GM12892 (cell line): ENCODE measurements around the gene ITK.

Experiments used
- POLR2A ChIP-seq: IDR thresholded peaks from 2 replicates; pipeline ENCODE4 v1.6.1; 2011; ENCODE audit warnings: low read depth, low read length, control low read depth
- POLR2AphosphoS5 ChIP-seq: IDR thresholded peaks from 2 replicates; pipeline ENCODE4 v1.6.1; 2011; ENCODE audit warnings: low read depth, low read length, control low read depth
- TAF1 ChIP-seq: IDR thresholded peaks from 2 replicates; pipeline ENCODE4 v1.6.1; 2011; ENCODE audit warnings: low read depth, mild to moderate bottlenecking, control low read depth, low read length, borderline replicate concordance

DNA sequence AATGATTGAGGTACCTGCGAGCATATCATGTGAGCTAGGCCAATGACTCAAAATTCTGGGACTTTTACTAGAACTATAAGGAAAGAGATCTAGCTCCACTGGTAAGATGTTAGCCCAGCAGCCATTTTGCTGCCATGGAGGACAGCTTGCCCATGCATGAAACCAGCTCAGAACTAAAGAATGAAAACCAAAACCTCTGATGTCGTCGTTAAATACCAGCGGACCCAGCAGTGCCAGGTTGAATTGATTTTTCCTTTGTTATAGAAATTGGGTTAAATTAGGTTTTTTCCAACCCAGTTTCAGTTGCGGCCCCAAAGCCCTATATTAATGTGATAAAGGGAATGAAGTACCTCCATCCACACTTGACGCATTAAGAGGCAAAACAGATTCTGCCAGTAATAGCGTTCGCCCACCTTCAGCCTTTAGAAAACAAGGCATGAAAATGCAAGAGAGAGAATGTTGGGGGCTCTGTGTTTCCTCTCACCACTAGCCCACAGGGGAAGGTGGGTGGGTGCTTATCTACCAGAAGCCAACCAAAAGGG lies 5.5 kb upstream of the ITK start:
- TF ChIP-seq POLR2AphosphoS5 (no peak), POLR2A (no peak), TAF1 (no peak)
